Measurements from ENCODE around the gene FBRSL1.
"Not testable (repeated sequence)": the region's sequence is repeated elsewhere in the genome, so short reads cannot be mapped to it uniquely, and the experiment has no call there.

FBRSL1 gene

DNA sequence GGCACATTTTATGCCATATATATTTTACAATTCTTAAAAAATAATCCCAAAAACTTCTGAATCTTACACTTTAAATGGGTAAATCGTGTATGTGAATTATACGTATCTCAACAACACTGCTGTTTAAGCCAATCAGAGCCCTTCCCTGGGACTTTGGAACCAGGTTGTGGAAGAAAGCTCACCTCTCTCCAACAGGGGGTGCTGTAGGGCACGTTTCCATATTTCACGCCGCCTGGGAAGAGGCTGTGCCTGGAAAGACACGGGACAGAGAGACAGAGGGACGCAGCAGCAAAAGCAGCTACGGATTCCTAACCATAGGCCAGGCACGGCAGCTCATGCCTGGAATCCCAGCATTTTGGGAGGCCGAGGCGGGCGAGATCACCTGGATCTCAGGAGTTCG lies 29.4 kb upstream of the FBRSL1 start:
- DNase-seq (ENCODE audit: low read depth), result peak; percentile 5
- H3K4me3 ChIP-seq (ENCODE audit: low read depth, low read length), result no peak overlapping the region
- TF ChIP-seq CTCF (conservative IDR thresholded peaks at IDR 0.05; ENCODE audit: low read depth, low read length), result peak; percentile 46

- no peak overlapping the region for H3K4me3 ChIP-seq (ENCODE audit: low read depth, low read length)
- DNase-seq (ENCODE audit: low read depth), result no peak
- no peak for TF ChIP-seq CTCF (conservative IDR thresholded peaks at IDR 0.05; ENCODE audit: low read depth, low read length)
Measured at GRCh38 chr12:132461526-132461925, 28.4 kb upstream of the FBRSL1 start.

DNA sequence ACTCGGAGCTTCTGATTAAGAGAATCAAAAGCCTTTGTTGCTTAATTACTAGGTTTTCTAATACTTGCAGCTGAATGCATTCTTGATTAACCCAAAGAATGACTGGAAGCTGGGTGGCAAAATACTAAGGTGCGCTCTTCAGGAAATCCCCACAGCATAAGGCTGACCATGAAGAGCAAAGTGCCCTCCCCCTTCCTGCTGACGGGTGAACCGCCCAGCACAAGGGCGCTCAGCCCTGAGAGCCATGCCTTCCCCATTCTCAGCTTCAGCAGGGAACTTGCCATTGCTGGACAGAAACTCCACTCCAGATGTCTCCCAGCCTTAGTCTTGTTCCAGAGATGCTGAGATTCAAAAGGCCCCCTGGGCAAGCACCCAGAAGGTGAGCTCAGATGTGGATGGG lies 27.2 kb upstream of the FBRSL1 start:
- no peak overlapping the region for H3K4me3 ChIP-seq (ENCODE audit: low read depth, low read length)
- no peak for DNase-seq (ENCODE audit: low read depth)
- no peak for TF ChIP-seq CTCF (conservative IDR thresholded peaks at IDR 0.05; ENCODE audit: low read depth, low read length)

- not testable (repeated sequence) for H3K4me3 ChIP-seq (ENCODE audit: low read depth, low read length); DNase-seq (ENCODE audit: low read depth)
Measured at GRCh38 chr12:132463284-132463924, 26.5 kb upstream of the FBRSL1 start.

DNA sequence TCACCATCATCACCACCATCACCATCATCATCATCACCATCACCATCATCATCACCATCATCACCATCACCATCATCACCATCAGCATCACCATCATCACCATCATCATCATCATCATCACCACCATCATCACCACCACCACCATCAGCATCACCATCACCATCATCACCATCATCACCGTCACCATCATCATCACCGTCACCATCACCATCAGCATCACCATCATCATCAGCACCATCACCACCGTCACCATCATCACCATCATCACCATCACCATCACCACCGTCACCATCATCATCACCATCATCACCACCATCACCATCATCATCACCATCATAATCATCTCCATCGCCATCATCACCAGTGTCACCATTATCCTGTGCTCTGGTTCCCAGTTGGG lies 25.6 kb upstream of the FBRSL1 start:
- not testable (repeated sequence) for H3K4me3 ChIP-seq (ENCODE audit: low read depth, low read length); DNase-seq (ENCODE audit: low read depth)

DNA sequence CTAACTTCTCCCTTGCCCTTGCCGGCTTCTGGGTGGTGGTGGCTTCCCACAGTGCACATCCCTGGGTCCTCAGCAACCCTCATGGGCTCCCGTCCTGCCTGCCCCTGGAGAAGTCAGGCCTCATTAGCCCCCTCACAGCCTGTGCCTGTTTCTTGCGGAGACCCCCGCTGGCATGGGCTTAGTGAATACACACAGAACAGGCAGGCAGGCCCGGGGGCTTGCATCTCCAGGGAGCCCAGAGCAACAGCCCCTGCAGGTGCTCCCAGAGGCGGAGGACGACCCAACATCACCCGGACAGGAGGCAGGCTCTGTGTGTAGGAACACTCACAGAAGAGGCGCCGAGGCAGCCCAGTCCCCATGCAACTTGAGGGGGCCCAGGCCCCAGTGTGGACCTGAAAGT lies 25.1 kb upstream of the FBRSL1 start:
- TF ChIP-seq CTCF (conservative IDR thresholded peaks at IDR 0.05; ENCODE audit: low read depth, low read length), result no peak
- DNase-seq (ENCODE audit: low read depth), result no peak
- H3K4me3 ChIP-seq (ENCODE audit: low read depth, low read length), result no peak overlapping the region

- no peak for TF ChIP-seq CTCF (conservative IDR thresholded peaks at IDR 0.05; ENCODE audit: low read depth, low read length)
- peak; percentile 21 for DNase-seq (ENCODE audit: low read depth)
- no peak overlapping the region for H3K4me3 ChIP-seq (ENCODE audit: low read depth, low read length)
Measured at GRCh38 chr12:132465269-132466190, 24.4 kb upstream of the FBRSL1 start.

Data from choroid plexus epithelial cell (primary cell).